GM19468 (cell line): ENCODE measurements around the gene STS.

Experiments used
- ATAC-seq: cut with Tn5 transposase; IDR thresholded peaks from one replicate; pipeline ENCODE4 v1.9.1; 2021; ENCODE audit warnings: mild to moderate bottlenecking, moderate library complexity, moderate number of reproducible peaks; ENCODE audit not compliant: unreplicated experiment; ENCODE audit errors: extremely low read depth

STS gene

GRCh38 chrX:7134981-7135380 is 12.5 kb upstream of the STS start:
- ATAC-seq, result no peak

GRCh38 chrX:7139202-7140081 is 8.1 kb upstream of the STS start:
- ATAC-seq, result no peak

GRCh38 chrX:7143076-7143475 is 4.4 kb upstream of the STS start:
- no peak for ATAC-seq

GRCh38 chrX:7143941-7144525 is 3.5 kb upstream of the STS start:
- ATAC-seq, result no peak

GRCh38 chrX:7145454-7145853 is 2.1 kb upstream of the STS start:
- no peak for ATAC-seq

- no peak for ATAC-seq
Measured at GRCh38 chrX:7146020-7146702, 1.4 kb upstream of the STS start.

- no peak for ATAC-seq
Measured at GRCh38 chrX:7146703-7147412, 654 bp upstream of the STS start.

GRCh38 chrX:7147978-7148854 is 704 bp downstream of the STS start, which contains the start of gene PUDP:
Gene PUDP, minus strand, starts transcription at chrX:7148153. Its CDS starts 40 bp downstream, at chrX:7148113.
- peak; percentile 81 for ATAC-seq

GRCh38 chrX:7149411-7149810 is 1.9 kb downstream of the STS start:
- no peak for ATAC-seq

- no peak for ATAC-seq
Measured at GRCh38 chrX:7153231-7153630, 5.7 kb downstream of the STS start.

- ATAC-seq, result no peak
Measured at GRCh38 chrX:7154041-7154597, 6.6 kb downstream of the STS start.

- no peak for ATAC-seq
Measured at GRCh38 chrX:7155163-7155562, 7.7 kb downstream of the STS start.

- no peak for ATAC-seq
Measured at GRCh38 chrX:7156879-7157278, 9.4 kb downstream of the STS start.

GRCh38 chrX:7158468-7158990 is 11.0 kb downstream of the STS start:
- no peak for ATAC-seq

GRCh38 chrX:7159149-7159861 is 11.8 kb downstream of the STS start:
- ATAC-seq, result no peak

GRCh38 chrX:7163146-7163677 is 15.7 kb downstream of the STS start:
- no peak for ATAC-seq

- peak; percentile 39 for ATAC-seq
Measured at GRCh38 chrX:7164174-7164573, 16.7 kb downstream of the STS start.

GRCh38 chrX:7168371-7168770 is 20.9 kb downstream of the STS start:
- no peak for ATAC-seq
